ES-I3 (cell line): ENCODE results near the gene ZNF396.
A peak's percentile ranks its signal among the peaks of the same experiment; 100 is the strongest.

ENCODE experiments used
- H3K36me3 ChIP-seq: 2 replicates; pipeline ENCODE4 v1.6.1; 2013; ENCODE audit warnings: mild to moderate bottlenecking, low read length, control low read depth, moderate library complexity; ENCODE audit not compliant: insufficient read depth
- H3K4me1 ChIP-seq: 2 replicates; pipeline ENCODE4 v1.6.1; 2013; ENCODE audit warnings: mild to moderate bottlenecking, control low read depth, low read length; ENCODE audit not compliant: insufficient read depth
- H3K9ac ChIP-seq: 2 replicates; pipeline ENCODE4 v1.6.1; 2013; ENCODE audit warnings: low read depth, mild to moderate bottlenecking, low read length, moderate library complexity
- H3K9me3 ChIP-seq: 2 replicates; pipeline ENCODE4 v1.6.1; 2013; ENCODE audit warnings: mild to moderate bottlenecking, low read length, moderate library complexity; ENCODE audit not compliant: control insufficient read depth, insufficient read depth

ZNF396 gene

DNA sequence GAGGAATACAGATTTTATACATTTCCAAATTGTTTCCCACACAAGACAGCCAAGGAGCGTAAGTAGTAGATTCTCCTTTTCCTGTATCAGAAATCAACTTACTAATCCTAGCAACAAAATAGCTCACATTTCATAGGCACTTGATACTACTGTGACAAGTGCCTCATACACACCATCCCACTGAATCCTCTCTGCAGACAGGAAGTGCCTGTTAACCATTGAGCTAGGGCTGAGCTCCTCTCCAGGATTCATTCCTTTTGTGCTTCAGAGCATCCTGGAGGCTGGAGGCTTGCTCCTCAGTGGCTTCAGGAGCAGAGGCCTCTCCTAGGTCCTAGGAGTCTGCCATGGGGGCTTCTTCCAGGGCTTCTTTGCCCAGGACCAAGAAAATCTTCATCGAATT lies 20.8 kb upstream of the ZNF396 start:
- Histone ChIP-seq H3K4me1 (no peaks in the 10 kb centered on the region), H3K9me3 (no peaks in the 10 kb centered on the region), H3K9ac (no peak overlapping the region), H3K36me3 (no peaks in the 10 kb centered on the region)

GRCh38 chr18:35393716-35394115 lies 16.6 kb upstream of the ZNF396 start:
- no peaks in the 10 kb centered on the region for H3K9me3 ChIP-seq
- no peak overlapping the region for H3K9ac ChIP-seq
- H3K4me1 ChIP-seq, result no peaks in the 10 kb centered on the region; the same call in 1 of the 2 replicates
- H3K36me3 ChIP-seq, result no peaks in the 10 kb centered on the region

DNA sequence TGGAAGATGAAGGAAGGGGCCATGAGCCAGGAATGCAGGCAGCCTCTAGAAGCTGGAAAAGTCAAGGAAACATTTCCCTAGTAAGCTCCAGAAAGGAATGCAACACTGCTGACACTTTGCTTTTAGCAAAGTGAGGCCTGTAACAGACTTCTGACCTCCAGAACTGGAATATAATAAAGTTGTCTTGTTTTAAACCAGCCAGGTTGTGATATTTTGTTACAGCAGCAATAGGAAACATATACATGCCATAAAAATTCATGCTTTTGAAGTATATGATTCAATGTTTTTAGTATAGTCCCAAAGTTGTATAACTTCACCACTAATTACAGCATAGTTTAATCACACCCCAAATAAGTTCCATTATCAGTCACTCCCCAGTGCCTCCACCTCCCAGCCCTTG lies 15.2 kb upstream of the ZNF396 start:
- H3K4me1 ChIP-seq, result no peaks in the 10 kb centered on the region; the same call in 1 of the 2 replicates
- no peak overlapping the region for H3K9ac ChIP-seq
- no peaks in the 10 kb centered on the region for H3K36me3 ChIP-seq
- H3K9me3 ChIP-seq, result no peaks in the 10 kb centered on the region

DNA sequence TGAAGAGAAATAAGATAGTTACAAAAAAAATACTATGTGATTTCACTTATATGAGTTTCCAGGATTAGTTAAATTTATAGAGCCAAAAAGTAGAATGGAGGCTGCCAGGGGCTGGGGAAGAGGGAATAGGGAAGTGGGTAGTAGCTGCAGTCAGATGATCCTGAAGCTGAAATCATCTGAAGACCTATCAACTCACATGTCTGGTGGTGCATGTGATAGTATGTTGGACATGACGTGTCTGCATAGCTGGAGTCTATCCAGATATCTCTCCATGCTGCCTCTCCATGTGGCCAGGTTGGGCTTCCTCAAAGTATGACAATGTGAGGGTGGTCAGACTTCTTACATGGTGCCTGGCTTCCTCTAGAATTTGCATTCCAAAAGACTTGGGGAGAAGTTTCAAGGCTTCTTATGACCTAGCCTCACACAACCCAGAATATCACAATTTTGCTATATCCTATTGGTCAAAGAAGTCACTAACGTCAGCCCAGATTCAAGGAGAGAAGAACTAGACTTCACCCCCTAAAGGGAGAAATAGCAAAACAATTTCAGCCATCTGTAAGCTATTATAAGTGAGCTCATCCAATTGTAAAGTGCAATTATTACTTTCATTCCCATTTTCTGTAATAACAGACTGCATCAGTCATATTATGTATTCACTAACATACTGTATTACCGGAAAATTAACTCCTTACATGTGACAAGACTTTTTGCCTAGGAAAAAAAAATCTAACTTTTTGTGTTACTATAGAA lies 14.0 kb upstream of the ZNF396 start:
- Histone ChIP-seq H3K9ac (no peak overlapping the region), H3K4me1 (peaks cover 3% of the 10 kb centered on the region; the same call in 1 of the 2 replicates), H3K9me3 (no peaks in the 10 kb centered on the region), H3K36me3 (no peaks in the 10 kb centered on the region)

- Histone ChIP-seq H3K36me3 (no peaks in the 10 kb centered on the region), H3K9ac (no peak overlapping the region), H3K4me1 (peaks cover 3% of the 10 kb centered on the region; the same call in 1 of the 2 replicates), H3K9me3 (no peaks in the 10 kb centered on the region)
Measured at GRCh38 chr18:35389095-35389618, 12.0 kb upstream of the ZNF396 start.

DNA sequence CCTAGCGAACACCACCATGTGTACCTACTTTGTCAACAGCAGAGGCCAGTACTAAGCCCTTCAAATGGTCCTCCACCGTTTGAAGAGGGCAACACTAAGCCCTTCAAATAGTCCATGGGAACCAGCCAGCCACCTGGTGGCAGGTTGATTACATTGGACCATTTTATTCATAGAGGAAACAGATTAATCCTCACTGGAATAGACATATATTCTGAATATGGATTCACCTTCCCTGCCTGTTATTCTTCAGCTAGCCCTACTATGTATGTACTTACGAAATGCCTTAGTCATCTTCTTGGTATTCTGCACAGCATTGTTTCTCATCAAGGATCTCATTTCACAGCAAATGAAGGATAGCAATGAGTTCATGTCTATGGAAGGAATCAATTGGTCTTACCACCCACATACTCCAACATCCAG lies 10.0 kb upstream of the ZNF396 start:
- Histone ChIP-seq H3K4me1 (peaks cover 3% of the 10 kb centered on the region; the same call in 1 of the 2 replicates), H3K9me3 (no peaks in the 10 kb centered on the region), H3K9ac (no peak overlapping the region), H3K36me3 (no peaks in the 10 kb centered on the region)

DNA sequence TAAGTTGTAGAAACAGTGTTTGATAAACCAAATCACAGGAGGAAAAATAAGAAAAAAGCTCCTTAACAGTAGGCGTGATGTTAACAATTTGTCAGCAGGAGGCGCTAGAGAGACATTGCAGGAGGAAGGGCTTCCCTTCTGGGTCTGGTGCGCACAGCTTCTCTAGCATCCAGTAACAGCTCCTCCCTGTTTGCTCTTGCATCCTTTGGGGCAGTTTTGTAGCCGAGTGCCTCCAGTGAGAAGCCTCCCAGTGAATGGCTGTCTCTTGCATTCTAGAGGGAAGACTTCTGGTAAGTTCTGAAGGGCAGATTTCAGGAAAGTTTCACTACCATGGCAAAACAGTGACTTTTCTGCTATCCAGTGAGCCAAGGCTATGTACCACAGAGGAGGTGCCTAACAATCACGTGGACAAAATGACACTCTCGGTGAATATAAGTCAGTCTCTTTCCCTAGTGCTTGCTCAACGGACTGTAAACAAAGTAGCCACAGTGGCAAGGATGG lies 9.5 kb upstream of the ZNF396 start:
- H3K4me1 ChIP-seq, result peaks cover 3% of the 10 kb centered on the region; the same call in 1 of the 2 replicates
- no peak overlapping the region for H3K9ac ChIP-seq
- no peaks in the 10 kb centered on the region for H3K9me3 ChIP-seq
- H3K36me3 ChIP-seq, result no peaks in the 10 kb centered on the region

GRCh38 chr18:35383136-35383535 lies 6.0 kb upstream of the ZNF396 start:
- no peaks in the 10 kb centered on the region for H3K36me3 ChIP-seq
- H3K9me3 ChIP-seq, result no peaks in the 10 kb centered on the region
- H3K4me1 ChIP-seq, result peaks cover 3% of the 10 kb centered on the region; the same call in 1 of the 2 replicates

DNA sequence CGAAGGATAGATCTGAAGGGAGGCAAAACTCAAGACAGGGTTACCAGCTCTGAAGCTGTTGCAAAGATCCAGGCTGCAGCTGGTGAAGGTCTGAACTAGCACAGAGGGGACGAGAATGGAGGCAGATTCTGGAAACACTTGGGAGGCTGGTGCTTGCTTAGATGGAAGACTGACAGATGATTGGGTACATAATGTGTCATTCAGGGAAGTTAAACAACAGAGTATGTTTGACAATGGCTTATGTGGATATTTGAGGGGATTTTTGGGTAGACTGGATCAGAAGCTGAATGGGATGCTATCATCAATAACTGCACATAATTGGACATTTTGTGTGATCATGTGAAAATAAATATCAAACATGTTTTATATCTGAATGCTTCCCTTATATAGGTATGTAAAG lies 2.3 kb upstream of the ZNF396 start:
- Histone ChIP-seq H3K9ac (no peak overlapping the region), H3K9me3 (no peaks in the 10 kb centered on the region), H3K36me3 (no peaks in the 10 kb centered on the region), H3K4me1 (no peaks in the 10 kb centered on the region)

More at GRCh38 chr18:35383136-35383535, 6.0 kb upstream of the ZNF396 start:
- no peak overlapping the region for H3K9ac ChIP-seq

DNA sequence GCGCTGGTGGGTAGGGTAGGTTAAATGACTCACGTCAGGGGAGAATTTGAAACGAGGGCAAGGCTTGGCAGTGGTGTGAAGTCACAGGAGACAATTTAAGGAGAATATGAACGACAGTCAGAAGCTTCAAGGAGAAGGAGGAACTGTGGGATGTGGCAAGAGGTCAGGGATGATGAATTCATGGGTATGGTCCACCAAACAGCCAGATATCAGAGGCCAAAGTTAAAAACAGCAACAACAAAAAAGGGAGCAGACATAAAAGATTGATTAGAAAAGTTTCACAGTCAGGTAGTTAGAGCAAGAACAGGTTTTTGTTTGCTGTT lies 1.4 kb upstream of the ZNF396 start:
- Histone ChIP-seq H3K9me3 (no peaks in the 10 kb centered on the region), H3K36me3 (no peaks in the 10 kb centered on the region), H3K4me1 (no peaks in the 10 kb centered on the region), H3K9ac (peak overlapping the region; percentile 1; the same call in 1 of the 2 replicates)

GRCh38 chr18:35377875-35378573 lies 887 bp upstream of the ZNF396 start:
- H3K9me3 ChIP-seq, result no peaks in the 10 kb centered on the region
- H3K9ac ChIP-seq, result peak overlapping the region; percentile 1; the same call in 1 of the 2 replicates
- H3K4me1 ChIP-seq, result no peaks in the 10 kb centered on the region
- H3K36me3 ChIP-seq, result no peaks in the 10 kb centered on the region

GRCh38 chr18:35376393-35376741 lies 770 bp downstream of the ZNF396 start:
- Histone ChIP-seq H3K4me1 (no peaks in the 10 kb centered on the region), H3K36me3 (no peaks in the 10 kb centered on the region), H3K9ac (peak overlapping the region; percentile 78), H3K9me3 (no peaks in the 10 kb centered on the region)

DNA sequence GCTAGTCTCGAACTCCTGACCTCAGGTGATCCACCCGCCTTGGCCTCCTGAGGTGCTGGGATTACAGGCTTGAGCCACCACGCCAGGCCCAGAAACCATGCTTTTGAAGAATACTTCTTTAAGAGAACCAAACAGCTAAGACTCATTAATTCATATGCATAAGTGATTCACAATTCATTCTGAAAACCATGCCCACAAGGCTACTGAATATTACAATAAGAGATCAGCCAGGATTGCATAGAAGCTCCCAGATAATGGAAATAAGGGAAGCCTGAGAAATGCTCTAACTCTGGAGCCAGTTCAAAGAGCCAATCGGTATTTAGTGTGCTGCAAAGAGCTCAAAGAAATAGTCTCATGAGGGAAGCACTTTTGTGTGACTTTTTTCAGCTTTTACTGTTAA lies 2.4 kb downstream of the ZNF396 start:
- Histone ChIP-seq H3K9ac (no peak overlapping the region), H3K4me1 (no peaks in the 10 kb centered on the region), H3K36me3 (no peaks in the 10 kb centered on the region), H3K9me3 (no peaks in the 10 kb centered on the region)

DNA sequence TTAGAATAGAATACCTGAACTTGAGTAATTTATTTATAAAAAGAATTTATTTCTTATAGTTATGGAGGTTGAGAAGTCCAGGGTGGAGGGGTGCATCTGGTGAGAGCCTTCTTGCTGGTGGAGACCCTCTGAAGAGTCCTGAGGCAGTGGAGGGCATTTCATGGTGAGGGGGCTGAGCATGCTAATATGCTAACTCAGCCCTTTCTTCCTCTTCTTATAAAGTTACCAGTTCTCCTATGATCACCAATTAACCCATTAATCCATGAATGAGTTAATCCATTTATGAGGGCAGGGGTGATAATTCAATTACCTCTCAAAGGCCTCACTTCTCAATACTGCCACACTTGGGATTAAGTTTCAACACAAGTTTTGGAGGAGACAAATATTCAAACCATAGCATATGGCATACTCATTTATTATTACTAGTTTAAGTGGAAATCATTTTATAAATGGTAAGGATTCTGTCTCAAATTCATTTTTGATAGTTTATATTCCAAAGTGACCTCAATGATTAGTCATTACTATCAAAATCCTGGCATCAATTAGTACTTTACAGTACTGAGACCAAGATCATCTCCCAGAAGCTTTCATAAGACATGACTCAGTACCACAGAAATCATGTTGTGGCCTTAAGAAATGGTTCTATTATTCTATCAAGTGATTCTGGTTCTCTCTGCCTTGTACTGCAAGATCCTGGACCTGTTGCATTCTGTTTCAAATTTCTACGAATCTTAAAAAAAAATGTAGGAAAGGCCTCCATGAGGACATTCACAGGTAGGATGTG lies 5.5 kb downstream of the ZNF396 start:
- H3K9ac ChIP-seq, result no peak overlapping the region
- no peaks in the 10 kb centered on the region for H3K4me1 ChIP-seq
- no peaks in the 10 kb centered on the region for H3K9me3 ChIP-seq
- no peaks in the 10 kb centered on the region for H3K36me3 ChIP-seq
